C1 segment of cervical spinal cord (tissue), 14 donors: ENCODE measurements around the gene OLFM1.
"Not testable (repeated sequence)": the region's sequence is repeated elsewhere in the genome, so short reads cannot be mapped to it uniquely, and the experiment has no call there.

ENCODE experiments used
- DNase-seq, 14 donors: peaks; one replicate each; lab custom pipeline; 2025; lab: John Stamatoyannopoulos, UW

OLFM1 gene

GRCh38 chr9:135130207-135130976 lies 42.9 kb downstream of the OLFM1 start:
- DNase-seq, result no peak

GRCh38 chr9:135131488-135131887 lies 44.0 kb downstream of the OLFM1 start:
- no peak for DNase-seq

GRCh38 chr9:135132008-135132407 lies 44.5 kb downstream of the OLFM1 start:
- no peak for DNase-seq

GRCh38 chr9:135134268-135135022 lies 47.0 kb downstream of the OLFM1 start:
- DNase-seq, result no peak

- DNase-seq, result no peak
These were observed 47.9 kb downstream of the OLFM1 start for GRCh38 chr9:135135171-135135928.

GRCh38 chr9:135135929-135136315 lies 48.5 kb downstream of the OLFM1 start:
- no peak for DNase-seq

- DNase-seq, result no peak
These were observed 49.0 kb downstream of the OLFM1 start for GRCh38 chr9:135136481-135136880.

GRCh38 chr9:135136991-135137832 lies 49.7 kb downstream of the OLFM1 start:
- DNase-seq, result peak in 5 of 14 donors; percentile 9 to 82 (median 20)

GRCh38 chr9:135138078-135138855 lies 50.8 kb downstream of the OLFM1 start:
- no peak for DNase-seq

GRCh38 chr9:135139366-135139959 lies 52.0 kb downstream of the OLFM1 start:
- DNase-seq, result no peak

- no peak for DNase-seq
These were observed 53.8 kb downstream of the OLFM1 start for GRCh38 chr9:135141183-135141774.

GRCh38 chr9:135144581-135145170 lies 57.2 kb downstream of the OLFM1 start:
- DNase-seq, result no peak

GRCh38 chr9:135145312-135145711 lies 57.8 kb downstream of the OLFM1 start:
- DNase-seq, result no peak

GRCh38 chr9:135146241-135146640 lies 58.8 kb downstream of the OLFM1 start:
- DNase-seq, result no peak

GRCh38 chr9:135146766-135147473 lies 59.5 kb downstream of the OLFM1 start:
- peak in 3 of 14 donors; percentile 7 to 77 (median 22) for DNase-seq

- peak in 1 of 14 donors; percentile 77 for DNase-seq
These were observed 60.0 kb downstream of the OLFM1 start for GRCh38 chr9:135147474-135147805.

GRCh38 chr9:135147938-135148337 lies 60.5 kb downstream of the OLFM1 start:
- DNase-seq, result no peak

- DNase-seq, result peak in 1 of 14 donors; percentile 66
These were observed 60.9 kb downstream of the OLFM1 start for GRCh38 chr9:135148386-135148785.

GRCh38 chr9:135149901-135150300 lies 62.4 kb downstream of the OLFM1 start:
- not testable (repeated sequence) for DNase-seq
